HG02981 (cell line): Measurements from ENCODE around the gene GAK.

Source experiments
- ATAC-seq: cut with Tn5 transposase; IDR thresholded peaks from one replicate; pipeline ENCODE4 v1.9.1; 2021; ENCODE audit warnings: mild to moderate bottlenecking, moderate library complexity; ENCODE audit not compliant: unreplicated experiment

The GAK gene

GRCh38 chr4:964346-965025, 32.4 kb upstream of the GAK start:
- ATAC-seq: no peak

GRCh38 chr4:963276-964225, 31.4 kb upstream of the GAK start:
- no peak for ATAC-seq

- ATAC-seq: no peak
Measured at GRCh38 chr4:962231-963208, 30.4 kb upstream of the GAK start.

GRCh38 chr4:961351-962230, 29.5 kb upstream of the GAK start:
- ATAC-seq: no peak

GRCh38 chr4:960636-961350, 28.7 kb upstream of the GAK start:
- no peak for ATAC-seq

GRCh38 chr4:960140-960635, 28.1 kb upstream of the GAK start:
- no peak for ATAC-seq

GRCh38 chr4:959338-960139, 27.4 kb upstream of the GAK start:
- ATAC-seq: no peak

- no peak for ATAC-seq
Measured at GRCh38 chr4:958696-959337, 26.7 kb upstream of the GAK start.

- no peak for ATAC-seq
Measured at GRCh38 chr4:958314-958665, 26.2 kb upstream of the GAK start.

- ATAC-seq: no peak
Measured at GRCh38 chr4:957581-958313, 25.6 kb upstream of the GAK start.

GRCh38 chr4:957231-957580, 25.1 kb upstream of the GAK start:
- ATAC-seq: no peak

- ATAC-seq: no peak
Measured at GRCh38 chr4:956531-957230, 24.6 kb upstream of the GAK start.

GRCh38 chr4:955931-956381, 23.8 kb upstream of the GAK start:
- ATAC-seq: no peak

- no peak for ATAC-seq
Measured at GRCh38 chr4:955161-955921, 23.2 kb upstream of the GAK start.

GRCh38 chr4:954211-955020, 22.3 kb upstream of the GAK start:
- ATAC-seq: no peak
